Astrocyte (in vitro differentiated cells and primary cell): ENCODE data around the gene LBP. TPM values are rescaled to one million over a fixed set of nuclear protein-coding genes. Genes with fewer than 3 reads are reported as not detected.

Source experiments
- DNase-seq: peaks from one replicate; pipeline ENCODE4 v3.0.0-alpha.2; 2010; ENCODE audit warnings: low read depth
- FAIRE-seq: peaks from 2 replicates; lab custom pipeline; 2011; peaks lifted over from hg19 to GRCh38; lab: Jason Lieb, UNC
- H2AFZ ChIP-seq: 2 replicates; pipeline ENCODE4 v1.6.0; 2012; ENCODE audit warnings: low read depth, low read length, inconsistent platforms
- H3K27ac ChIP-seq: 2 replicates; pipeline ENCODE4 v1.5.1; 2011; ENCODE audit warnings: low read depth, low read length, inconsistent platforms
- H3K27me3 ChIP-seq: 2 replicates; pipeline ENCODE4 v1.6.0; 2011; ENCODE audit warnings: low read length, inconsistent platforms; ENCODE audit not compliant: insufficient read depth
- H3K36me3 ChIP-seq: 2 replicates; pipeline ENCODE4 v1.5.1; 2011; ENCODE audit warnings: low read length, inconsistent platforms; ENCODE audit not compliant: insufficient read depth
- H3K4me1 ChIP-seq: 2 replicates; pipeline ENCODE4 v1.5.1; 2011; ENCODE audit warnings: low read length, inconsistent platforms; ENCODE audit not compliant: insufficient read depth
- H3K4me2 ChIP-seq: 2 replicates; pipeline ENCODE4 v1.6.0; 2012; ENCODE audit warnings: low read length, inconsistent platforms
- H3K4me3 ChIP-seq: 2 replicates; pipeline ENCODE4 v1.5.1; 2011; ENCODE audit warnings: low read depth, mild to moderate bottlenecking, low read length, inconsistent platforms; ENCODE audit not compliant: insufficient read depth
- H3K79me2 ChIP-seq: 2 replicates; pipeline ENCODE4 v1.6.0; 2012; ENCODE audit warnings: mild to moderate bottlenecking, low read length, inconsistent platforms; ENCODE audit not compliant: insufficient read depth
- H3K9ac ChIP-seq: 2 replicates; pipeline ENCODE4 v1.6.0; 2012; ENCODE audit warnings: mild to moderate bottlenecking, low read length, inconsistent platforms
- H3K9me3 ChIP-seq: 2 replicates; pipeline ENCODE4 v1.5.1; 2012; ENCODE audit warnings: low read depth, mild to moderate bottlenecking, low read length, inconsistent platforms; ENCODE audit not compliant: insufficient read depth
- H4K20me1 ChIP-seq: 2 replicates; pipeline ENCODE4 v1.6.0; 2012; ENCODE audit warnings: low read length, inconsistent platforms; ENCODE audit not compliant: insufficient read depth
- H3K27ac Mint-ChIP-seq: one replicate; pipeline ENCODE4 v1.8.0; 2021; ENCODE audit warnings: mild to moderate bottlenecking, mixed read lengths; ENCODE audit not compliant: unreplicated experiment
- H3K27me3 Mint-ChIP-seq: one replicate; pipeline ENCODE4 v1.8.0; 2021; ENCODE audit warnings: low read depth, mixed read lengths; ENCODE audit not compliant: unreplicated experiment
- H3K36me3 Mint-ChIP-seq: one replicate; pipeline ENCODE4 v1.8.0; 2021; ENCODE audit warnings: low read depth, mixed read lengths; ENCODE audit not compliant: unreplicated experiment
- H3K4me1 Mint-ChIP-seq: one replicate; pipeline ENCODE4 v1.8.0; 2021; ENCODE audit warnings: low read depth, mixed read lengths; ENCODE audit not compliant: unreplicated experiment
- H3K4me3 Mint-ChIP-seq: one replicate; pipeline ENCODE4 v1.8.0; 2021; ENCODE audit warnings: mild to moderate bottlenecking, moderate library complexity, mixed read lengths; ENCODE audit not compliant: unreplicated experiment
- H3K9me3 Mint-ChIP-seq: one replicate; pipeline ENCODE4 v1.8.0; 2021; ENCODE audit warnings: mild to moderate bottlenecking, mixed read lengths; ENCODE audit not compliant: unreplicated experiment
- CTCF ChIP-seq: IDR thresholded peaks from 2 replicates; pipeline ENCODE4 v1.5.1; 2011; ENCODE audit warnings: low read depth, mild to moderate bottlenecking, inconsistent platforms, low read length, moderate library complexity; ENCODE audit not compliant: insufficient read depth
- EZH2 ChIP-seq: IDR thresholded peaks from 2 replicates; pipeline ENCODE4 v1.6.1; 2012; ENCODE audit warnings: mild to moderate bottlenecking, low read length, inconsistent platforms; ENCODE audit not compliant: insufficient read depth
- total RNA-seq: library from RNA; stranded (reverse); gene quantifications from 2 replicates; pipeline ENCODE4 v1.2.1, GENCODE V29; 2021

LBP gene
- total RNA-seq, 1 donor from 2014 or later, result not detected

- DNase-seq (peak; percentile 73), FAIRE-seq (no peak)
- Histone ChIP-seq H4K20me1 (no peaks in the 10 kb centered on the region), H3K79me2 (no peaks in the 10 kb centered on the region), H3K9ac (no peak overlapping the region), H2AFZ (no peak overlapping the region), H3K36me3 (no peaks in the 10 kb centered on the region), H3K4me2 (no peak overlapping the region), H3K4me1 (no peaks in the 10 kb centered on the region), H3K9me3 (peaks cover 7% of the 10 kb centered on the region), H3K27me3 (peaks cover 22% of the 10 kb centered on the region), H3K4me3 (no peak overlapping the region), H3K27ac (no peak overlapping the region)
- Mint-ChIP-seq H3K4me1 (no peaks in the 10 kb centered on the region), H3K4me3 (no peak overlapping the region), H3K27me3 (peaks cover 50% of the 10 kb centered on the region), H3K36me3 (peaks cover 2% of the 10 kb centered on the region), H3K27ac (no peak overlapping the region), H3K9me3 (peaks cover 10% of the 10 kb centered on the region)
- TF ChIP-seq EZH2 (no peak), CTCF (no peak)
Observed at GRCh38 chr20:38334016-38334415, 12.3 kb upstream of the LBP start.

- Mint-ChIP-seq H3K27me3 (peaks cover 42% of the 10 kb centered on the region), H3K36me3 (peaks cover 2% of the 10 kb centered on the region), H3K4me3 (no peak overlapping the region), H3K9me3 (peaks cover 10% of the 10 kb centered on the region), H3K4me1 (no peaks in the 10 kb centered on the region), H3K27ac (no peak overlapping the region)
- no peak overlapping the region for H3K27ac ChIP-seq
- H3K27me3 ChIP-seq, result peaks cover 22% of the 10 kb centered on the region
- no peak overlapping the region for H2AFZ ChIP-seq
- no peaks in the 10 kb centered on the region for H3K36me3 ChIP-seq
- TF ChIP-seq CTCF (no peak), EZH2 (no peak)
- H3K4me1 ChIP-seq, result no peaks in the 10 kb centered on the region
- DNase-seq (no peak), FAIRE-seq (no peak)
- H3K4me3 ChIP-seq, result no peak overlapping the region
- no peak overlapping the region for H3K9ac ChIP-seq
- peaks cover 7% of the 10 kb centered on the region for H3K9me3 ChIP-seq
- no peaks in the 10 kb centered on the region for H4K20me1 ChIP-seq
- H3K79me2 ChIP-seq, result no peaks in the 10 kb centered on the region
- no peak overlapping the region for H3K4me2 ChIP-seq
Observed at GRCh38 chr20:38336726-38337125, 9.6 kb upstream of the LBP start.

- no peak for FAIRE-seq
- Histone ChIP-seq H3K36me3 (no peaks in the 10 kb centered on the region), H3K9ac (no peak overlapping the region), H3K4me1 (no peaks in the 10 kb centered on the region), H3K79me2 (no peaks in the 10 kb centered on the region), H3K4me2 (no peak overlapping the region), H2AFZ (no peak overlapping the region), H3K27me3 (peaks cover 19% of the 10 kb centered on the region), H4K20me1 (no peaks in the 10 kb centered on the region), H3K27ac (no peak overlapping the region), H3K4me3 (no peak overlapping the region), H3K9me3 (peaks cover 7% of the 10 kb centered on the region)
- Mint-ChIP-seq H3K27me3 (peaks cover 42% of the 10 kb centered on the region), H3K9me3 (peaks cover 10% of the 10 kb centered on the region), H3K4me3 (no peak overlapping the region), H3K36me3 (peaks cover 2% of the 10 kb centered on the region), H3K27ac (no peak overlapping the region), H3K4me1 (no peaks in the 10 kb centered on the region)
- DNase-seq, result no peak
- TF ChIP-seq CTCF (peak; percentile 38), EZH2 (no peak)
Observed at GRCh38 chr20:38337561-38338140, 8.6 kb upstream of the LBP start.
